ENCODE measurements around the gene MARCHF9.

DNA sequence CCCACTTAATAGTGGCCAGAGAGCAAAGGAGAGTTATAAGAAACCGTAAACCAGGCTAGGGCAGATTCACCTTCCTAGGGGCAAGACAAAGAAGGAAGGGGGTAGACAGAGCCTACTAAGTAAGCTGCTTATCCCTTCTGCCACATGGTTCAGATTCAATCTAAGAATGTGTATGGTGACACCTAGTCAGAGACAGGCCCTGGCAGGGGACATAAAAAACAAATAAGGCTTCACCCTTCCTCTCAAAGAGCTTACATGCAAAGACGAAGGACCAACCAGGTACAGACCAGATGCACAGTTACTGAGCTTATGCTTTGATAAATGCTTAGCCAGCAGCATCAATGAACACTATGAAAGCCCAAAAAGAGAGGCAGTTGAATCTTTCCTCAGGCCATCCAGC is 7.6 kb downstream of the MARCHF9 start:
- TF ChIP-seq EZH2 (IDR thresholded peaks at IDR 0.05) (no peak), CTCF (IDR thresholded peaks at IDR 0.05) (no peak), EZH2phosphoT487 (IDR thresholded peaks at IDR 0.05) (no peak)
